ENCODE results near the gene CBR1. TPM values are rescaled to one million over a fixed set of nuclear protein-coding genes. Genes with fewer than 3 reads are reported as not detected.

The CBR1 gene
- 10.0 to 12.3 TPM (median 11.8 TPM) in 3 replicates for total RNA-seq

- H3K27ac Mint-ChIP-seq = peak within 1 kb of the TSS; percentile 12
- peak within 1 kb of the TSS; percentile 74 for H3K4me3 Mint-ChIP-seq
- peak; percentile 45 to 62 for DNase-seq (ENCODE audit: low spot score in 2 of 2, unreplicated experiment in 2 of 2)
- peaks cover 13% of the 10 kb centered on the region for H3K9me3 Mint-ChIP-seq
- peaks cover 1% of the 10 kb centered on the region for H3K27me3 Mint-ChIP-seq (ENCODE audit: low read depth)
- peaks cover 4% of the 10 kb centered on the region for H3K4me1 Mint-ChIP-seq
- TF ChIP-seq, protein P1, sequence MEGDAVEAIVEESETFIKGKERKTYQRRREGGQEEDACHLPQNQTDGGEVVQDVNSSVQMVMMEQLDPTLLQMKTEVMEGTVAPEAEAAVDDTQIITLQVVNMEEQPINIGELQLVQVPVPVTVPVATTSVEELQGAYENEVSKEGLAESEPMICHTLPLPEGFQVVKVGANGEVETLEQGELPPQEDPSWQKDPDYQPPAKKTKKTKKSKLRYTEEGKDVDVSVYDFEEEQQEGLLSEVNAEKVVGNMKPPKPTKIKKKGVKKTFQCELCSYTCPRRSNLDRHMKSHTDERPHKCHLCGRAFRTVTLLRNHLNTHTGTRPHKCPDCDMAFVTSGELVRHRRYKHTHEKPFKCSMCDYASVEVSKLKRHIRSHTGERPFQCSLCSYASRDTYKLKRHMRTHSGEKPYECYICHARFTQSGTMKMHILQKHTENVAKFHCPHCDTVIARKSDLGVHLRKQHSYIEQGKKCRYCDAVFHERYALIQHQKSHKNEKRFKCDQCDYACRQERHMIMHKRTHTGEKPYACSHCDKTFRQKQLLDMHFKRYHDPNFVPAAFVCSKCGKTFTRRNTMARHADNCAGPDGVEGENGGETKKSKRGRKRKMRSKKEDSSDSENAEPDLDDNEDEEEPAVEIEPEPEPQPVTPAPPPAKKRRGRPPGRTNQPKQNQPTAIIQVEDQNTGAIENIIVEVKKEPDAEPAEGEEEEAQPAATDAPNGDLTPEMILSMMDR (IDR thresholded peaks at IDR 0.05; ENCODE audit: unreplicated experiment) = no peak
- H3K36me3 Mint-ChIP-seq = peaks cover 10% of the 10 kb centered on the region
Observed at GRCh38 chr21:36069713-36070583, at the start of gene CBR1. TSS of gene CBR1 (plus strand) at chr21:36070024. CDS start at chr21:36070116, 92 bp downstream.

DNA sequence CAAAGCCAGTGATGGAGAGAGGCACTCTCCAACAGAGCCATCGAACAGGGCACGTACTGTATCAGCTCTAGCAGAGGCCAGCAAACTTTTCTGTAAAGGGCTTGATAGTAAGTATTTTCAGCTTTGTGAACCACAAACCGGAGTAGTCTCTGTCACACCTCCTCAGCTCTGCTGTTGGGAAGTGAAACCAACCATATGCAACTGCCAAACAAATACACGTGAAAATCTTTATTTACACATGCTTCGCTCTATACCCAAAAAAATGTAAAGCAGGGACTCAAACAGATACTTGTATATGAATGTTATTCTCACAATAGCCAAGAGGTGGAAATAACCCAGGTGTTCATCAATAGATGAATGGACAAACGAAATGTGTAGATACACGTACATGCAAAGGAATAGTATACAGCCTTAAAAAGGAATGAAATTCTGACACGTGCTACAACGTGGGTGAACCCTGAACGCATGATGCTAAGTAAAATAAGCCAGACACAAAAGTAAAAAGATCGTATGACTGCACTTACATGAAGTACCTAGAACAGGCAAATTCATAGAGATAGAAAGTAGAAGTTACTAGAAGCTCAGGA lies 48.5 kb upstream of the CBR1 start:
- H3K9me3 Mint-ChIP-seq = no peaks in the 10 kb centered on the region
- H3K4me3 Mint-ChIP-seq = no peak overlapping the region
- H3K27ac Mint-ChIP-seq = no peak overlapping the region
- H3K27me3 Mint-ChIP-seq (ENCODE audit: low read depth) = peaks cover 2% of the 10 kb centered on the region
- H3K36me3 Mint-ChIP-seq = no peaks in the 10 kb centered on the region
- TF ChIP-seq, protein P1 (IDR thresholded peaks at IDR 0.05; ENCODE audit: unreplicated experiment) = no peak
- H3K4me1 Mint-ChIP-seq = peaks cover 14% of the 10 kb centered on the region
- no peak for DNase-seq (ENCODE audit: low spot score in 2 of 2, unreplicated experiment in 2 of 2)

DNA sequence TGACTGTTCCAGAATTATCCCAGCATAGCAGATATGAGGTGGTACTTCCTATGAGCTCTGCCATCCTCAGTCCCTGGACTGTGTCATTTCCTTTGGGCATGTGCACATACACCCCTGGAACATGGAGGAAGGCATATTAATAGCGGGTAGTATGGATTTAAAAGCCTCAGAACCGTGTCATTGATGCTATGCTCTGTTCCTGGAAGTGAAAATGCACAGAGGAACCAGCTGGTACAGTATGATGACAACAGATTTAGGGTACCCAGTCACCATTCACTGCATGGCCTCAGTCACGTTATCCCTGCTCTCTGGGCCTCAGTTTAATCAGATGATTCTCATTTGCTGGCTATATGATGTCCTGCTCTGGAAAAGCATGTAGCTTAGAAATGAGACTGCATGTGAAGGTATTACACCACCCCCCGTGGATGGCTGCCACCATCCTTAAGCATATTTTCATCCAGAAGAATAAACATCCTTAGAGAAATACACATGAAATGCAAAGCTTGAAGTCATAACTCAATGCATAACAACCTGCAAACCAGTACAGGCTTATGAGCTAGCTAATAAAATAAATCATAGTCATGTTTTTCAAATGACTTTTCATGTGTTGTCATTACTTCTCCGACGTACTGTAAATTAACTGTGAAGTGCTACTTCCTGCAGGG lies 47.3 kb upstream of the CBR1 start:
- Mint-ChIP-seq H3K4me1 (peaks cover 14% of the 10 kb centered on the region), H3K4me3 (no peak overlapping the region), H3K36me3 (no peaks in the 10 kb centered on the region), H3K9me3 (no peaks in the 10 kb centered on the region), H3K27ac (peak overlapping the region; percentile 85), H3K27me3 (ENCODE audit: low read depth) (peaks cover 2% of the 10 kb centered on the region)
- TF ChIP-seq, protein P1 (IDR thresholded peaks at IDR 0.05; ENCODE audit: unreplicated experiment) = no peak
- DNase-seq (ENCODE audit: low spot score in 2 of 2, unreplicated experiment in 2 of 2) = no peak

DNA sequence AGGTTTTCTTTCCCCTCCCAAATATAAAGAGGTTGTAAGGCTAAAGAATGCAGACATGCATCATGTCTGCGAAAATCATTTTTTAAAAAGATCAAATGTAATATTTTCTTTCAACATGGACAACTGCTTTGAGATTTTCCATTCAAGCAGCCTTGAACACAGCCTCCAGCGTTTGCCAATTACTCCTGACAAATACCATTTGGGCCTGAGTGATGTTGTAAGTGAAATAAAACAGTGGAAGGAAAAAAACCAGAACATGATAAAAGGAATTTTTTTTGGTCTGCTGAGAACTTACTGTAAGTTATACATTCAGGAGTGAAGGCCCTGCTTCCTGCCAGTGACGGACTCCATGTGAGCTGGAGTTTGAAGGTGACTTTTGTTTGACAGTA lies 46.7 kb upstream of the CBR1 start:
- DNase-seq (ENCODE audit: low spot score in 2 of 2, unreplicated experiment in 2 of 2) = no peak
- Mint-ChIP-seq H3K9me3 (no peaks in the 10 kb centered on the region), H3K4me1 (peaks cover 14% of the 10 kb centered on the region), H3K27me3 (ENCODE audit: low read depth) (no peaks in the 10 kb centered on the region), H3K27ac (peak overlapping the region; percentile 85), H3K36me3 (no peaks in the 10 kb centered on the region), H3K4me3 (no peak overlapping the region)
- TF ChIP-seq, protein P1 (IDR thresholded peaks at IDR 0.05; ENCODE audit: unreplicated experiment) = no peak

DNA sequence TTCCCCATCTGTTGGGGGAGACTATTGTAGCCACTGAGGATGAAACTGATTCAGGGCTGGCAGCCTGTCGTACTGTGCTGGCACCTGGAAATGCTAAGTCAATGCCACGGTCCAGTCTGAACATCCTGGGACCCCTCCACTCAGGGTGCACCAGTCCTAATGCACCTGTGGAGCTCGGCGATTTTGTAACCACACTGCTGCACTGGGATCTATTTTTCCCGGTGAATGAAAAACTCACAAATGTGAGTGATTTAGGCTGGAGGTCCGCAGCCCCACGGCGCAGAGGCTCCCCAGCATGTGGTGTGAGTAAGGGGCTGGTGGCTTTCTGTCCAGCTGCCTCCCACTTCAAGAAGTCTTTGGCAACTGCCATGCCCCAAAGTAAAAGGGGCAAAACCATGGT lies 45.0 kb upstream of the CBR1 start:
- DNase-seq (ENCODE audit: low spot score in 2 of 2, unreplicated experiment in 2 of 2) = no peak
- peaks cover 21% of the 10 kb centered on the region for H3K4me1 Mint-ChIP-seq
- no peaks in the 10 kb centered on the region for H3K9me3 Mint-ChIP-seq
- H3K4me3 Mint-ChIP-seq = no peak overlapping the region
- H3K36me3 Mint-ChIP-seq = no peaks in the 10 kb centered on the region
- TF ChIP-seq, protein P1 (IDR thresholded peaks at IDR 0.05; ENCODE audit: unreplicated experiment) = no peak
- peaks cover 2% of the 10 kb centered on the region for H3K27me3 Mint-ChIP-seq (ENCODE audit: low read depth)
- no peak overlapping the region for H3K27ac Mint-ChIP-seq

Measured in mesothelial cell of epicardium (in vitro differentiated cells).